ENCODE results near the gene ZNF341.
A peak's percentile ranks its signal among the peaks of the same experiment; 100 is the strongest.

ZNF341 gene

DNA sequence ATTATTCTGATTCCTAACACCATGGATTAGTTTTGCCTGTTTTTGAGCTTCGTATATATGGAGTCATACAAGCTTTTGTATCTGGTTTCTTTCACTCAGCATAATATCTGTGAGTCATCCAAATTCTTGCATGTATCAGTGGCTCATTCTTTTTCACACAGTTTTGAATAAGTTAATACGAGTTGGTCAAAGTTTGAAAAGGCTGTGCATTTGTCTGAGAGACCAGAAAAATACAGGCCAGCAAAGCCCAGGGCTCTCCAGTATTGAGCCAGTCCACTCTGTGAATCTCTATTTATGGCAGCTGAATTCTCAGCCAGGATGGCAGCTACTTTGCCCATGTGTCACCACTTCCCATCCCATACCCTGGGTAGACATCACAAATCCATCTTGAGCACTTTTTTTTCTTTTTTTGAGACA, 72.1 kb downstream of the ZNF341 start:
- CTCF ChIA-PET = no interaction called here
- Histone ChIP-seq H3K4me3 (ENCODE audit: low read depth, low read length) (no peak overlapping the region), H3K9me3 (ENCODE audit: control insufficient read depth, insufficient read depth, low read depth, low read length) (no peaks in the 10 kb centered on the region), H3K4me1 (ENCODE audit: control insufficient read depth, insufficient read depth, low read length) (no peaks in the 10 kb centered on the region), H3K27ac (ENCODE audit: extremely low read depth, low read depth, low read length) (no peak overlapping the region), H3K36me3 (ENCODE audit: control insufficient read depth in 2 of 2, insufficient read depth in 1 of 2, low read length in 2 of 2) (no peaks in the 10 kb centered on the region)
- POLR2A ChIA-PET = no interaction called here
- TF ChIP-seq ZBTB17 (tag by site-specific recombination; IDR thresholded peaks at IDR 0.05) = peak; percentile 28; the same call in 1 of the 2 replicates
- TF ChIP-seq GLI2 (tag by site-specific recombination; IDR thresholded peaks at IDR 0.05; ENCODE audit: borderline replicate concordance, low read depth) = no peak
- no peak for TF ChIP-seq FEZF1 (tag by site-specific recombination; IDR thresholded peaks at IDR 0.05)
- no peak for TF ChIP-seq OVOL3 (tag by site-specific recombination; IDR thresholded peaks at IDR 0.05)
- TF ChIP-seq ZNF133 (tag by site-specific recombination; IDR thresholded peaks at IDR 0.05) = no peak

DNA sequence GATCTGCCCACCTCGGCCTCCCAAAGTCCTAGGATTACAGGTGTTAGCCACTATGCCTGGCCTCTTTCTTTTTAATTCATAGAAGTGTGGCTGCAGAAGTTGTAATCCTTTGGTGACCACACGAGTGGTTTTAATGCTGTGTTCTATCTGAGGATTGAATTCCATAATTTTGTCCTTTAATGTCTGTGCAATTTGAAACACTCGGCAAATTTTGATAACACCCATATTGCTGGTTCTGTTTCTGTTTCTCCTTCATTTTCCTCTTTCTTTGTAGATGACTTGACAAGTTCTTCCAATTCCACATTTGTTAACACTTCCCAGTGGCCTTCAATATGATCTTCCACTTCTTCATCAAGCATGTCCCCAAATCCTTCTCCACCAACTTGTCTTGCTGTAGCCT, 76.6 kb downstream of the ZNF341 start:
- H3K27ac ChIP-seq (ENCODE audit: extremely low read depth, low read depth, low read length) = no peak overlapping the region
- H3K4me3 ChIP-seq (ENCODE audit: low read depth, low read length) = no peak overlapping the region
- POLR2A ChIA-PET = no interaction called here
- H3K36me3 ChIP-seq (ENCODE audit: control insufficient read depth in 2 of 2, insufficient read depth in 1 of 2, low read length in 2 of 2) = no peaks in the 10 kb centered on the region
- TF ChIP-seq ZSCAN23 (tag by site-specific recombination; IDR thresholded peaks at IDR 0.05) = no peak
- no peak for TF ChIP-seq SP3 (tag by site-specific recombination; IDR thresholded peaks at IDR 0.05)
- TF ChIP-seq ZFHX2 (tag by site-specific recombination; conservative IDR thresholded peaks at IDR 0.05) = no peak
- TF ChIP-seq, protein P1, sequence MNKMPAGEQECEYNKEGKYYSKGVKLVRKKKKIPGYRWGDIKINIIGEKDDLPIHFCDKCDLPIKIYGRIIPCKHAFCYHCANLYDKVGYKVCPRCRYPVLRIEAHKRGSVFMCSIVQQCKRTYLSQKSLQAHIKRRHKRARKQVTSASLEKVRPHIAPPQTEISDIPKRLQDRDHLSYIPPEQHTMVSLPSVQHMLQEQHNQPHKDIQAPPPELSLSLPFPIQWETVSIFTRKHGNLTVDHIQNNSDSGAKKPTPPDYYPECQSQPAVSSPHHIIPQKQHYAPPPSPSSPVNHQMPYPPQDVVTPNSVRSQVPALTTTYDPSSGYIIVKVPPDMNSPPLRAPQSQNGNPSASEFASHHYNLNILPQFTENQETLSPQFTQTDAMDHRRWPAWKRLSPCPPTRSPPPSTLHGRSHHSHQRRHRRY (tag by site-specific recombination; IDR thresholded peaks at IDR 0.05) = no peak
- TF ChIP-seq ZNF394 (tag by site-specific recombination; IDR thresholded peaks at IDR 0.05; ENCODE audit: borderline replicate concordance) = no peak
- TF ChIP-seq ZNF211 (tag by site-specific recombination; IDR thresholded peaks at IDR 0.05; ENCODE audit: low read depth) = no peak
- no peak for TF ChIP-seq KLF10 (tag by site-specific recombination; IDR thresholded peaks at IDR 0.05)
- no peak for TF ChIP-seq ZNF223 (tag by site-specific recombination; IDR thresholded peaks at IDR 0.05)
- no peak for TF ChIP-seq ZNF530 (tag by site-specific recombination; IDR thresholded peaks at IDR 0.05; ENCODE audit: low read depth)
- TF ChIP-seq, protein P2, sequence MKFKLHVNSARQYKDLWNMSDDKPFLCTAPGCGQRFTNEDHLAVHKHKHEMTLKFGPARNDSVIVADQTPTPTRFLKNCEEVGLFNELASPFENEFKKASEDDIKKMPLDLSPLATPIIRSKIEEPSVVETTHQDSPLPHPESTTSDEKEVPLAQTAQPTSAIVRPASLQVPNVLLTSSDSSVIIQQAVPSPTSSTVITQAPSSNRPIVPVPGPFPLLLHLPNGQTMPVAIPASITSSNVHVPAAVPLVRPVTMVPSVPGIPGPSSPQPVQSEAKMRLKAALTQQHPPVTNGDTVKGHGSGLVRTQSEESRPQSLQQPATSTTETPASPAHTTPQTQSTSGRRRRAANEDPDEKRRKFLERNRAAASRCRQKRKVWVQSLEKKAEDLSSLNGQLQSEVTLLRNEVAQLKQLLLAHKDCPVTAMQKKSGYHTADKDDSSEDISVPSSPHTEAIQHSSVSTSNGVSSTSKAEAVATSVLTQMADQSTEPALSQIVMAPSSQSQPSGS (tag by site-specific recombination; IDR thresholded peaks at IDR 0.05; ENCODE audit: low read depth) = no peak
- no peak for TF ChIP-seq ZBTB7A (tag by site-specific recombination; IDR thresholded peaks at IDR 0.05; ENCODE audit: low read depth)
- no peak for TF ChIP-seq ZNF776 (tag by site-specific recombination; IDR thresholded peaks at IDR 0.05; ENCODE audit: borderline replicate concordance)
- TF ChIP-seq ZNF248 (tag by site-specific recombination; IDR thresholded peaks at IDR 0.05) = no peak
- no peak for TF ChIP-seq ZNF658 (tag by site-specific recombination; IDR thresholded peaks at IDR 0.05)
- no peak for TF ChIP-seq KLF16 (tag by site-specific recombination; IDR thresholded peaks at IDR 0.05)
- no peak for TF ChIP-seq ZNF529 (tag by site-specific recombination; IDR thresholded peaks at IDR 0.05; ENCODE audit: insufficient replicate concordance)
- no peak for TF ChIP-seq EGR2 (tag by site-specific recombination; IDR thresholded peaks at IDR 0.05; ENCODE audit: low read depth)
- TF ChIP-seq OVOL3 (tag by site-specific recombination; IDR thresholded peaks at IDR 0.05) = no peak
- TF ChIP-seq ZFP41 (tag by site-specific recombination; IDR thresholded peaks at IDR 0.05; ENCODE audit: borderline replicate concordance) = no peak
- TF ChIP-seq, protein P3, sequence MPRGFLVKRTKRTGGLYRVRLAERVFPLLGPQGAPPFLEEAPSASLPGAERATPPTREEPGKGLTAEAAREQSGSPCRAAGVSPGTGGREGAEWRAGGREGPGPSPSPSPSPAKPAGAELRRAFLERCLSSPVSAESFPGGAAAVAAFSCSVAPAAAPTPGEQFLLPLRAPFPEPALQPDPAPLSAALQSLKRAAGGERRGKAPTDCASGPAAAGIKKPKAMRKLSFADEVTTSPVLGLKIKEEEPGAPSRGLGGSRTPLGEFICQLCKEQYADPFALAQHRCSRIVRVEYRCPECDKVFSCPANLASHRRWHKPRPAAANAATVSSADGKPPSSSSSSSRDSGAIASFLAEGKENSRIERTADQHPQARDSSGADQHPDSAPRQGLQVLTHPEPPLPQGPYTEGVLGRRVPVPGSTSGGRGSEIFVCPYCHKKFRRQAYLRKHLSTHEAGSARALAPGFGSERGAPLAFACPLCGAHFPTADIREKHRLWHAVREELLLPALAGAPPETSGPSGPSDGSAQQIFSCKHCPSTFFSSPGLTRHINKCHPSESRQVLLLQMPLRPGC (tag by site-specific recombination; IDR thresholded peaks at IDR 0.05) = no peak
- CTCF ChIA-PET = no interaction called here
- H3K9me3 ChIP-seq (ENCODE audit: control insufficient read depth, insufficient read depth, low read depth, low read length) = no peaks in the 10 kb centered on the region
- H3K4me1 ChIP-seq (ENCODE audit: control insufficient read depth, insufficient read depth, low read length) = no peaks in the 10 kb centered on the region

All from HEK293 (cell line).